Fibroblast of peridontal ligament (primary cell): ENCODE data around the gene IRX4.

Source experiments
- DNase-seq: peaks from one replicate; pipeline ENCODE4 v3.0.0-alpha.2; 2010; ENCODE audit errors: extremely low read depth

Gene IRX4

DNA sequence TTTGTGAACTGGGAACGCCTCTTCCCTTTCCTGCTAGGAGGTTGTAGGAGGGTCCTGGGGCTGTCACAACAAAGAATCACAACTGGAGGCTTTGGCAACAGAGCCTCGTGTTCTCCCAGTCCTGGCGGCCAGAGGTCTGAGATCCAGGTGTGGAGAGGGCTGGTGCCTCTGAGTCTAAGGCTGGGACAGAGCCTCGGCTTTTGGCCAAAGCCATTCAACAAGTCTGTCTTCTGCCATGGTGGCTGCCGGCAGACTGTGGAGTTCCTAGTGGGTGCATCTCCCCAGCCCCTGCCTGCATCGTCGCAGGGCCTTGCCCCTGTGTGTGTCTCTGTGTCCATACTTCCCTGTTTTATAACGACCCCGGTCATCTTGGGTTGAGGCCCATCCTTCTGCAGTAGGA lies 9.5 kb upstream of the IRX4 start:
- DNase-seq, result no peak

- no peak for DNase-seq
Observed at GRCh38 chr5:1891391-1891790, 8.7 kb upstream of the IRX4 start.

- no peak for DNase-seq
Observed at GRCh38 chr5:1890296-1890695, 7.6 kb upstream of the IRX4 start.

- no peak for DNase-seq
Observed at GRCh38 chr5:1889321-1890065, 6.8 kb upstream of the IRX4 start.

DNA sequence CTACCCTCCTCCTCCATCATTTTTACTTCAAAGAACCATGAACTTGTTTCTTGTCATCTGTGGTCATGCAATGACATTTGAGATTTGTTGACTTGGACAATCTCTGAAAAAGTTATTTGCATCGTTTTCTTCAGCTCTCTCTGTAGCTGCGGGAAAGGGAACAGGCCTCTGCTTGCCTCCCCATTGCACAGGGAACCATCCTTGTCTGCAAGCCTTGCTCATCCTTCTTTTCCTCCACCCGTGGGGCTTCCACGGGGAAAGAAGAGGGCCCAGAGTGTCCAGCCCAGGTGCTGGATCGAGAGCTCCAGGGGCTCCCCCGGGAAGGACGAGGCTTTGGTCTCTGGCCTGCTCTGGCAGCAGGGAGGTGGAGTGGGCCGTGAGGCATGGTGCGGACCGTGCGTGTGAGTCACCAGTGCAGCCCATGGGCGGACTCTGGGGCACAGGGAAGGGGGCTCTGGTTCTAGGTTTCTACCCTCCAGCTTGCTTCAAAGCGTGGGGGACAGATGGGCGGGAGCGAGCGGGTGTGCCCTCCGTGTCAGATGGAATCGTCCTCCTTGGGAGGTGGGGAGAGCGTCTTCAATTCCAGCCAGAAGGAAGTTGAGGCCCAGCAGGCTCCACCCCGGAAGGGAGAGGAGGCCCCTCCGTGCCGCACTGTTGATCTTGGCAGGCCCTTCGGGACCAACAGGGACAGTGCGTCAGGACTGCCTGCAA lies 6.0 kb upstream of the IRX4 start:
- DNase-seq, result no peak

DNA sequence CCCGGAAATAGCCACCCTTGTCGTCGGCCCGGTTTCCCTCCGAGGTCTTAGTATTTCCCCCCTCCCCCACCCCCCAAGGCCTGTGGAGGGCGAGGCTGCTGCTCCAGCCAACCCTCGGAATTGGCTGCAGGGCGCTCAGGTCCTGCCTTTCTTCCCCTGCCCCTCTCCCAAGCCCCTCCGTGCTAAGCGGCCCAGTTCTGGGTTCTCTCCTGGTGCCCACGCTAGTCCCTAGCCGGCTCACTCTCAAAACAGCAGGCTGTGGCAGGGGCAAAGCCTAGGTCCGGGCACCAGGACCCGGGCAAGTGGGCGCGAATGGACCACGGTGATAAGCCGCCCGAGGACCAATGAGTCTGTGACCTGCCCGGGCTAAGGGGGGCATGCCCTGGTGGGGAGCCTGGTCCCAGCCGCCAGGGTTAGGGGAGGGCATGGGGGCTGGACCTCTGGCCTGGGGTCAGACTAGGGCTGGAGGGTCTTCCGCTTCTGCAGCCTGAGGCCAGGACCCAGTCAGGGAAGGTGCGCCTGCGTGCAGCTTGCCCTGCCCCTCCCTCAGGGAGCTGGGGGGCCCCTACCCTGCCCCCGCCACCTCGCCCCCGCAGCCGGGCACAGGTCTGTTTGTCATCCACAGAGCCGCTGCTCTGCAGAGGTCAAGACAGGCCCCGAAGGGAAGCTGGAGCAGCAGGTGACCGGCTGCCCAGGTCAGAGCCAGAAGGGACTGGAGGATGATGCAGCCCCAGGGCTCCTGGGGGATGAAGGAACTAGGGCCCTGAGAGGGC lies 5.0 kb upstream of the IRX4 start:
- DNase-seq, result no peak

DNA sequence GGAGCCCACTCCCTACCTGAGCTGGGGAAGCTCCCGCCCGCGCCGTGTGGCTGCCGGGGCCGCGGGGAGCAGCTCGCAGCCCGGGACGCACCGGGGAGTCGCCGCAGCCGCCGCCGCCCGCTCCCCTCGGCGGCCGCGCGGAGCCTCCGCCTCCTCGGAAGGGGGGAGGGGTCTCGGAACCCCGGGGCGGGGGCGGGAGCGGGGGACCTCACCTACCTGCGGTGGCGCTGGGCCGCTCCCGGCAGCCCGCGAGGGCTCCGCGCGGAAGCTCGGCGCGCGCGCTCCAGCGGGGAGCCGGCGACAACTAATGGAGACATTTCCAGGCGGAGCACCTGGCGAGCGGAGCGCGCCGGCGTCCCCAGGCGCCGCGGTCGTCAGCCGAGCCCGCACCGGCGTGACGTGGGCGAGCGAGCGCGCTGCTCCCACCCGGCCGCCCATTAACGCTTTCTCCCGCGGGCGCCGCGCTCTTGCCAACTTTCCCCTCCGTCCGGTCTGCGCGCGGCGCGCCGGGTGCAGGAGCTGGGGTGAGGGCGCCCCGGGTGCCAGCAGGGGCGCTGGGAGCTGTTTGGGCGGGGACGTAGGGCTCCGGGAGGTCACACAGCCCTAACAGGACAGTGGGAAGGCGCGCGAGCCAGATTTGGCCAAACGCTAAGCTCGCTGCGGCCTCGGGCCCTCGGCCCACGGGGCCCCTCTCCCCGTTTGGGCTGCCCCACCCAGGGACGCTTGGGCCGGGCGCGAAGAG lies 4.3 kb upstream of the IRX4 start:
- no peak for DNase-seq

GRCh38 chr5:1885868-1886845 lies 3.4 kb upstream of the IRX4 start:
- DNase-seq, result no peak

DNA sequence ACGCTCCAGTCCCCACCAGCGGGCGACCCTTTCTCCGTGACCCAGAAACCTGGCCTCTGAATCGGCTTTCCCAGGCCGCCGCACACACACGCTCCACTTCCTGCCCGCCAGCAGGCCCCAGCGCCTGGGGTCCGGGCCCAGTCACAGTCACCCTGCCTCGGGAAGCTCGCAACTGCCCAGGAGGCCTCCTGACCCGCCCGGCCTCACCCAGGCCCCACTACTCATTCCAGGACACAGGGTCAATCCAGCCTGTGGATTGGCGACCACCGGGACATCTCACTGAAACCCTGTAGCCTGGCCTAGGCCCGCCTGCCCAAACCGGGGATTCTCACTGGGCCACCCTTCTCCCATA lies 2.7 kb upstream of the IRX4 start:
- no peak for DNase-seq

DNA sequence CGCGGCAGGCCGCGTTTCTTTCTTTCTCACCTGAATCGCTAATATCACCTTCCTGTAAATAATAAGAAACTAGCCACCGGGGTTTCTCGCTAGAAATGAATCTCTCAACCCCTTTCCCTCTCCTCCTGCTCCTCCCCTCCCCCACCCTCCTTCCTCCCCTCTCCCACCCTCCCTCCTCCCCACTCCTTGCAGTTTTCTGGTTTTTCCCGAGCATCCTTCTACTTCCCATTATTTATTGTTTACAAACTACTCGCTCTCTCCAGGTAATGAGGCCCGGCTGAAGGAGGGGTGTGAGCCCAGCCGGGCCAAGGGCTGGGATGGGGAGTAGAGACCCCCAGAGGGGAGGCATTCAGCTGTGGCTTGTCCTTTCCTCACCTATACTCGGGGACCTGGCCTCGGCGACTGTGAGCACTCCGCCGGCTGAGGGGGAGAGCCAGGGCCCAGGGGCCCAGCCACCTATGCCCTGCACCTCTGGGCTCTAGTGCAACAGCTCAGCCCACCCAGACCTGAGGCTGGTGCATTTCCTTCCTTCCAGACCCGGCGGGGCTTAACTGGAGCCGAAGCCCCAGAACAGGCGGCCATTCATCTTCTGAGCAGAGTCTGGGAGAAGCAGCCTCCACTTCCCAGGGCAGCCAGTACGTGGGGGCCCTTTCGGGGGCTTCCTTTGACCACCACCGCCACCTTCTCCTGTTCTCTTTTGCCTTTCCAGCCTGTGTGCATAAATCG lies 2.1 kb upstream of the IRX4 start:
- DNase-seq, result no peak

DNA sequence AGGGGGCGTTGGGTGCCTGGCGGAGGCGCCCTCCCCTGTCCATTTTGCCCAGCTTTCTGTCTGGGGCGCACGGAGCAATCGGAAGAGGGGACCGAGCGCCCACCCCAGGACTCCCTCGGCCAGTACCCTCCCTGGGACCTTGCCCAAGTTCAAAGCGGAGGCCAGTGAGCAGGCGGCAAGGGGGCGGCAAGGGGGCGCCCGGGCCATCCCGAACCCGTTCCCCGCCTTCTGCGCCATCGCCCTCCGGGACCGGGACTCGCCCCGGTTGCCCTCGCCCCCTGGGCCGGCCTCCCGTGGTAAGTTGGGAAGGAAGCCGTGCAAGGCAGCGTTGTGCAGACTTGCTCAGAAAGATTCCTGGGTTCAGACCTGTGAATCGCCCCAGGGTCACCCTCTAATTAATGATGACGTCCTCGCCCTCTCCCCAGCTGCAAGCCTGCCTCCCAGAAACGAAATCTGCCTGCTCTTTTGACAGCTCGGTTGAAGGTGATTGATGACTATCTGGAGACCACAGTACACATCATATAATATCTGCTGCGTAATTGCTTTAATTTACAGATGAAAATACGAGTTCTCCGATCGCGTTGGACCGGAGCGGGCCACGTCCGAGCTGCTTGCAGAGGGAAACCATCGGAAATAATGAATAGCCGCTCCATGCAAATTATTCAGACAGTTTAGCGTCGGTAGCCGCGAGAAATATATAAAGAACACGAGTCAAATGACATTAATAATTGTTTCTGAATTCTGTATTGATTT lies 1.4 kb upstream of the IRX4 start:
- DNase-seq, result no peak

DNA sequence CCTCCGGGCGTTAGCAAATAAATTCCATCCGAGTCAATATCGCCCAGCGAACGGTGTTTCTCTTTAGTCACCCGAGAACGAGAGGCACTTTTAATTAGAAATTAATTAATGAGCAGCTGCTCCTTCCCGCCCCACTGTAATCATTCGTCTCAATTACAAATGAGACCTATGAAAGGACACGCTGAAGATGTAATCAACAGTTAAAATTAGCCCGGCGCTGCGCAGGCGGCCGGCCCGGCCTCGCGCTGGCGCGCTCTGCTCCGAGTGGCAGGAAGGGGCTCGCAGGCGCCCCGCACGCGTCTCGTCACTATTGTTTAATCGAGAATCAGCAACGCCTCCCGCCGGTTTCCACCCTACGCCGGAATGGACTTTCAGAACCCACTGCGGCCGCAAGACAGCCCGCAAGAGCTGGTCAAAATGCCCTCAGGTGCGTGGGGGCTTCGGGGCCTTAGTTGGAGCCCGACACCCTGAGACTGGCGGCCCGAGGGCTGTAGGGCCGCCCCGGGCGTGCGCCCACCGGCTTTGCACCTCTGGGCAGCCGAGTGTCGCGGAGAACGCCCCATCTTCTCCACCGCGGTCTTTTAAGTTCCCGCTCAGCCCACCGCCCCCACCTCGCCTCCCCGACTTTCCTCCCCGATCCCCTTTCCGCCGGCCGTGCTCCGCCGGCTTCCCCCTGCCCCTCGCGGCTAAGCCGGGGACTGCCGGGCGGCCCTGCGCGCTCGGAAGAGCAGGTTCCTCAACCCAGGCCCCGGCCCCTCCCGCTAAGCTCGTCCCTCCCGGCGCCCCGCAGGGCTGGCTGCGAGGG lies 597 bp upstream of the IRX4 start:
- DNase-seq, result no peak

GRCh38 chr5:1881731-1882336 lies 891 bp downstream of the IRX4 start:
- no peak for DNase-seq

DNA sequence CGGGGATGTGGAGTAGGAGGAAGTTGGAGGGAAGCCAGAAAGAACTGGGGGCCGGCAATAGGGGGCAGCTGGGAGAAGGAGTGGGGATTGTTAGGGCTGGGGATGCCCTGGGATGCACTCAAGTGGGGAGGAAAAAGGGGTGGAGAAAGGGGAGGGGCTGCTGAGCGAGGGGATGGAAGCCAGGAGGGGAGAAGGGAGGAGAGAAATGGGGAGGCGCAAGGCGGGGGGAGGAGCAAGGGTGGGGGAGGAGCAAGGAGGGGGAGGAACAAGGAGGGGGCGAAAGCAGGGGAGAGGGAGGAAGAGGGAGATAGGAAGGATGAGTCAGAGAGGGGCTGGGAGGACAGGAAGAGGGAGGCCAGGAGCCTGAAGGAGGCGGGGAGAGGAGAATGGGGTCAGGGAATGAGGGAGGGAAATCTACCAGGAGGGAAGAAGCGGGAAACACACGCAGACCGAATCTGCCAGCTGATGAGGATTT lies 1.6 kb downstream of the IRX4 start:
- no peak for DNase-seq

DNA sequence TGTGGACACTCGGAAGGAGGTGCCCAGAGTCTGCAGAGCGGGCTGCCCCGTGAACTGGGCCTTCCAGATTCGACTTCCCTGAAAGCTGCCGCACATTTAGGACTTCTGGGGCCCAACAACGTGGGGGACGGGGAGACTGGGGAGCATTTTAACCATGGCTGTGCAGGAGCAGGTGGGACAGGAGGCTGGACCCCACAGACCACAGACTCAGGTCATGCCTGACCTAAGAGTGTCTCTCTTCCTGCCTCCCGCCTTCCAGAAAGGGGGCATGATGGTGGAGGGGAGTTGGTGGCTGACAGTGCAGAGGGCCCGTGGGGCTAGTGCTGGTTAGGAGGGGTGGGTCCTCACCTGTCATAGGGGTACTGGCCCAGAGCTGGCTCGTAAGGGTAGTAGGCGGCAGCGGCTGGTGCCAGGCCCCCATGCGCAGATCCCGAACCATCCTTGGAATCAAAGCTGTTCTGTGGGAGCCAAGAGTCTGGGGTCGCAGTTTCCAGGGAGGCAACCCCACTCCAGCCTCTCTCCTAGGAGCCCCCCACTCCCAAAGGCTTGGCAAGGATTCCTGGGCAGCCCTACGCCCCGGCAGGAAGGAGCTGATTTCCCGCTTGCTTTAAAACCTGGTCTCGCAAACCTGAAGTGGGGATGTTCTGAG lies 2.2 kb downstream of the IRX4 start:
- DNase-seq, result no peak

DNA sequence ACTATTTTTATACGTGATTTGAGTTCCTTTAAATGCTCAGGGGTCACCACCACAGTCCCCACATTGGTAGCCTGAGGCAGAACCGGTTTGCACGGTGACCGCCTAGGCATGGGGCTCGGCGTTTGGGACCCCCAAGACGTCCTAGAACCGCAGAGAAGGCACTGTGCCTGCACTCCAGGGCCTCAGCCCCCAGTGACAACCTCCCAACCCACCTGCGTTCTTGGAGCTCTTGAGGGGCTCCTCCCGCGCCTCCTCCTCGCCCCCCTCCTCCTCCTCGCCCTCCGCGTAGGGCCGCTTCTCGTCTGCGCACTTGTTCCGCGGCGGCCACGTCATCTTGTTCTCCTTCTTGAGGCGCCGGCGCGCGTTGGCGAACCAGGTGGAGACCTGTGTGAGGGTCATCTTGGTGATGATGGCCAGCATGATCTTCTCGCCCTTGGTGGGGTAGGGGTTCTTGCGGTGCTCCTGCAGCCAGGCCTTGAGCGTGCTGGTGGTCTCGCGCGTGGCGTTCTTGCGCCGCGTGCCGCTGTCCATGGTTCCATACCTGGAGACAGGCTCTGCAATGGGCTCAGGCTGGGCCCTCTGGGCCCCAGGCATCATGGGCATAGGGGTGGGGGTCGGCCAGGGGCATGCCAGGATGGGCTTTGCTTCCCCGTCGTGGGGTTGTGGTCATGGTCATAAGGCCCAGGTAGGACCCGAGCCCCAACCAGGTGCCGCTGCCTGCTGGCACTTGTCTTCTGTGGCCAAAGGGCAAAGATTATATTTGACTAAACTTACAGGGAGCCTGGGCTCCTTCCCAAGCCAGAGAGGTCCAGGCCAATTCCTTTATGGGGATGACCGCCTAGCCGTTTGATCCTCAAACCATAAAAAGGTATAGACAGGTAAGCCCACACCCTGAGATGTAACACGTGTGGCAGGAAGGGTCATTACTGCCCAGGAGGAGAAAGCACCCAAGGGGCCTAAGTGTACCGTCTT lies 3.1 kb downstream of the IRX4 start:
- DNase-seq, result no peak
